ENCODE measurements around the gene C12orf57. TPM values are rescaled to one million over a fixed set of nuclear protein-coding genes. Genes with fewer than 3 reads are reported as not detected.

Gene C12orf57
- total and polyA plus RNA-seq, 2 experiments from 2014 or later, result 217 to 219 TPM

DNA sequence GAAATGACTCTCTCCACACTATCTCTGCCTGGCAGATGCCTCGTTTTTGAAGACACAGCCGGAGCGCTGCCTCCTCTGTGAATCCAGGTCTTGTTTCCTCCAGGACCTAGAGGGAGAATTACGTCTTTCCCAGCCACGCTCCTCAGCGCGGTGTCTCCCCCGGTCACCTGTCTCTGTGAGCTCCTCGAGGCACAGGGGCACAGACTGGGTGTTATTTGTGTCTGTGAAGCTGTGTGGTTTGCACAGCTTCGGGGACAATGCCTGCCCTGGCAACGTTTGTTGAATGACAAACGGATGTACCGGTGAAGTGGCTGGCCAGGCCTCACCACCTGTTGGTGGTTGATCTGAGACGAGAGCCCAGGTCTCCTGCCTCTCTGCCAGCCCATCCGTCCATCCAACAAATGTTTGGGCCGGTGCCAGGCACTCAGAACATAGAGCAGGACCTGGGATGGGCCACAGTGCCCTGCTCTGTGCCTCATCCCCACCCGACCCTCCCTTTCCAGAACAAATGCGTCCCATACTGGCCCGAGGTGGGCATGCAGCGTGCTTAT, 13.4 kb downstream of the C12orf57 start:
- WGBS (ENCODE audit: low lambda C conversion rate, missing lambda C conversion rate), result 92% methylated on average over 19 of the region's 20 CpGs
- no peaks in the 10 kb centered on the region for H3K36me3 ChIP-seq (replicated peaks; ENCODE audit: insufficient read depth, low read depth)

DNA sequence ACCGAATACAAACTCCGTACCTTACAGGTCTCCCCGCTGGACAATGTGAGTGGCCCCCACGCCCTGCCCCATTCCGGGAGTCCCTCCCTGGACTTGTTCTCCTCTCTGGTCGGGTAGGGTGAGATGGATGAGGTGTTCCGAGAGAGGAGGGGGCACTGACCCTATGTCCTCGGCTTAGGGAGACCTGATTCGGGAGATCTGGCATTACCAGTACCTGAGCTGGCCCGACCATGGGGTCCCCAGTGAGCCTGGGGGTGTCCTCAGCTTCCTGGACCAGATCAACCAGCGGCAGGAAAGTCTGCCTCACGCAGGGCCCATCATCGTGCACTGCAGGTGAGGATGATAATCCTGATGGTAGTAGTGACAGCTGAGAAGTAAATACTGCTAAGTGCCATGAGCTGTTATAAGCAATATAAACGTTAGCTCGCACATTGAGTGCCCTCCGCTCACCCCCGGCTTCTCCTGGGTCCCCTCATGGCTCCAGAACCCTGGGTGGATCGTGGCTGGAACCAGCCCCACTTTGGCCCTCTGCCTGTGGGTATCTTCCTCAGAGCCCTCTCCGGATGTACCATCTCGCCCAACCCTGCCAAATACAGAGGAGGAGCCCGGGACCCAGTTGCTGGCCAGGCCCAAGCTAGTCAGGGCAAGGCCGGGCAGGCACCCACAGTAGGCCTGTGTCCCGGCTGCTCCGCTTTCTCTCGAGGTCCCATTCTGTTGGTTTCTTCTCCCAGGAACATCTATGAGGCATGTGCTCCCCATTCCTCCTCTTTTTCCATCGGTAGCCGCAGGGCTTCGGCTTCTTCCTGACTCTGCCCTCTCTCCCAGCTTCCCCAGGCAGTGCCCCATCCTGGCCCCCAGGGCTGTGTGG, 14.2 kb downstream of the C12orf57 start:
- WGBS (ENCODE audit: low lambda C conversion rate, missing lambda C conversion rate), result 91% methylated on average over 27 of the region's 28 CpGs
- Histone ChIP-seq H2AFZ (no peak overlapping the region), H3K9me2 (replicated peaks; ENCODE audit: insufficient read depth) (no peaks in the 10 kb centered on the region)

More for the DNA sequence above, 13.4 kb downstream of the C12orf57 start:
- no peaks in the 10 kb centered on the region for H3K27me3 ChIP-seq
- no peak for DNase-seq (ENCODE audit: low spot score)
- no peaks in the 10 kb centered on the region for H3K79me2 ChIP-seq
- no peaks in the 10 kb centered on the region for H4K20me1 ChIP-seq (ENCODE audit: insufficient read depth, poor library complexity, severe bottlenecking)
- H3K9me3 ChIP-seq (ENCODE audit: low read depth), result no peaks in the 10 kb centered on the region
- no peak for TF ChIP-seq EZH2 (IDR thresholded peaks at IDR 0.05; ENCODE audit: borderline replicate concordance)
- no peak for TF ChIP-seq CTCF (IDR thresholded peaks at IDR 0.05; ENCODE audit: poor library complexity)
- TF ChIP-seq EZH2phosphoT487 (IDR thresholded peaks at IDR 0.05; ENCODE audit: low read depth, severe bottlenecking, unreplicated experiment), result no peak
- no peaks in the 10 kb centered on the region for H3K9me2 ChIP-seq (replicated peaks; ENCODE audit: insufficient read depth)
- no peak overlapping the region for H3K27ac ChIP-seq
- H3K4me2 ChIP-seq, result no peak overlapping the region
- no peak overlapping the region for H3K4me3 ChIP-seq
- peaks cover 13% of the 10 kb centered on the region for H3K4me1 ChIP-seq (ENCODE audit: insufficient read depth)
- H2AFZ ChIP-seq, result no peak overlapping the region

DNA sequence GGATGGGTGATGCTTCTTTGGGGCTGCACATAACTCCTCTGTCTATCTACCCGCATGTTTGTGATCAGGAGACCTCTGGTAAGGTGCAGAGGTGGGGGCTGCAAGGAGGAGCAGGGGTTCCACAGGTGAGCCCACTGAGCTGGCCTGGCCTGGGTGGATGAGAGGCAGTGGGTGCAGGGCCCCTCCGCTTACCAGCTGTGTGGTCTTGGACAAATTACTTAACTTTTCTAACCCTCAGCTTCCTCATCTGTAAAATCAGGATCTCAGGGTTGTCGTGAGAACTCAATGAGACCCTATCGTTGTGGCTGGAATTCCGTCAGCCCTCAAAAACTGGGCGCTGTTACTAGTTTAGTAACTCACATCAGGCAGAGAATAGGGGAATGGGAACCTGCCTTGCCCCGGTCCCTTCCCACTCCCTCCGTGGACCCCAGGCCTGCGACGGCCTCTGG, 14.8 kb downstream of the C12orf57 start:
- no peaks in the 10 kb centered on the region for H4K20me1 ChIP-seq (ENCODE audit: insufficient read depth, poor library complexity, severe bottlenecking)
- H3K4me1 ChIP-seq (ENCODE audit: insufficient read depth), result peaks cover 10% of the 10 kb centered on the region
- no peak for DNase-seq (ENCODE audit: low spot score)
- no peaks in the 10 kb centered on the region for H3K9me2 ChIP-seq (replicated peaks; ENCODE audit: insufficient read depth)
- H3K27ac ChIP-seq, result no peak overlapping the region
- no peaks in the 10 kb centered on the region for H3K27me3 ChIP-seq
- H3K4me3 ChIP-seq, result no peak overlapping the region
- WGBS (ENCODE audit: low lambda C conversion rate, missing lambda C conversion rate), result 90% methylated on average over 10 of the region's 10 CpGs
- no peaks in the 10 kb centered on the region for H3K9me3 ChIP-seq (ENCODE audit: low read depth)
- H2AFZ ChIP-seq, result no peak overlapping the region
- no peak overlapping the region for H3K4me2 ChIP-seq
- no peaks in the 10 kb centered on the region for H3K36me3 ChIP-seq (replicated peaks; ENCODE audit: insufficient read depth, low read depth)
- TF ChIP-seq EZH2 (IDR thresholded peaks at IDR 0.05; ENCODE audit: borderline replicate concordance), result no peak
- TF ChIP-seq EZH2phosphoT487 (IDR thresholded peaks at IDR 0.05; ENCODE audit: low read depth, severe bottlenecking, unreplicated experiment), result no peak
- no peak for TF ChIP-seq CTCF (IDR thresholded peaks at IDR 0.05; ENCODE audit: poor library complexity)
- H3K79me2 ChIP-seq, result peaks cover 5% of the 10 kb centered on the region

More for the DNA sequence above, 14.2 kb downstream of the C12orf57 start:
- no peak for DNase-seq (ENCODE audit: low spot score)
- no peak overlapping the region for H3K4me3 ChIP-seq
- no peak overlapping the region for H3K4me2 ChIP-seq
- H3K36me3 ChIP-seq (replicated peaks; ENCODE audit: insufficient read depth, low read depth), result no peaks in the 10 kb centered on the region
- H3K27ac ChIP-seq, result no peak overlapping the region
- no peaks in the 10 kb centered on the region for H3K27me3 ChIP-seq
- H4K20me1 ChIP-seq (ENCODE audit: insufficient read depth, poor library complexity, severe bottlenecking), result no peaks in the 10 kb centered on the region
- H3K4me1 ChIP-seq (ENCODE audit: insufficient read depth), result peaks cover 13% of the 10 kb centered on the region
- H3K79me2 ChIP-seq, result no peaks in the 10 kb centered on the region
- H3K9me3 ChIP-seq (ENCODE audit: low read depth), result no peaks in the 10 kb centered on the region
- TF ChIP-seq EZH2 (IDR thresholded peaks at IDR 0.05; ENCODE audit: borderline replicate concordance) (no peak), EZH2phosphoT487 (IDR thresholded peaks at IDR 0.05; ENCODE audit: low read depth, severe bottlenecking, unreplicated experiment) (no peak), CTCF (IDR thresholded peaks at IDR 0.05; ENCODE audit: poor library complexity) (no peak)

Measured in hepatocyte (in vitro differentiated cells).